Measurements from ENCODE around the gene SLC16A12. TPM values are rescaled to one million over a fixed set of nuclear protein-coding genes. Genes with fewer than 3 reads are reported as not detected.

SLC16A12 gene
- total RNA-seq, 1 donor from 2014 or later, result 0.75 TPM

GRCh38 chr10:89574368-89574767, 39.0 kb upstream of the SLC16A12 start:
- H3K36me3 ChIP-seq (ENCODE audit: control insufficient read depth, insufficient read depth, low read length), result no peaks in the 10 kb centered on the region
- no peak for TF ChIP-seq CTCF (IDR thresholded peaks at IDR 0.05; ENCODE audit: insufficient read depth, low read length, poor library complexity, severe bottlenecking)
- no peak for DNase-seq (ENCODE audit: low read depth)
- no peak overlapping the region for H3K4me3 ChIP-seq (ENCODE audit: low read depth, low read length)
- no peaks in the 10 kb centered on the region for H3K27me3 ChIP-seq (ENCODE audit: control insufficient read depth, insufficient read depth, low read length)

GRCh38 chr10:89567576-89568245, 32.3 kb upstream of the SLC16A12 start:
- DNase-seq (ENCODE audit: low read depth), result no peak
- TF ChIP-seq CTCF (IDR thresholded peaks at IDR 0.05; ENCODE audit: insufficient read depth, low read length, poor library complexity, severe bottlenecking), result no peak
- Histone ChIP-seq H3K4me3 (ENCODE audit: low read depth, low read length) (no peak overlapping the region), H3K27me3 (ENCODE audit: control insufficient read depth, insufficient read depth, low read length) (no peaks in the 10 kb centered on the region), H3K36me3 (ENCODE audit: control insufficient read depth, insufficient read depth, low read length) (no peaks in the 10 kb centered on the region)

GRCh38 chr10:89566992-89567391, 31.6 kb upstream of the SLC16A12 start:
- no peaks in the 10 kb centered on the region for H3K27me3 ChIP-seq (ENCODE audit: control insufficient read depth, insufficient read depth, low read length)
- no peak for DNase-seq (ENCODE audit: low read depth)
- no peaks in the 10 kb centered on the region for H3K36me3 ChIP-seq (ENCODE audit: control insufficient read depth, insufficient read depth, low read length)
- H3K4me3 ChIP-seq (ENCODE audit: low read depth, low read length), result no peak overlapping the region
- TF ChIP-seq CTCF (IDR thresholded peaks at IDR 0.05; ENCODE audit: insufficient read depth, low read length, poor library complexity, severe bottlenecking), result no peak

- Histone ChIP-seq H3K27me3 (ENCODE audit: control insufficient read depth, insufficient read depth, low read length) (no peaks in the 10 kb centered on the region), H3K4me3 (ENCODE audit: low read depth, low read length) (no peak overlapping the region), H3K36me3 (ENCODE audit: control insufficient read depth, insufficient read depth, low read length) (no peaks in the 10 kb centered on the region)
- no peak for TF ChIP-seq CTCF (IDR thresholded peaks at IDR 0.05; ENCODE audit: insufficient read depth, low read length, poor library complexity, severe bottlenecking)
- DNase-seq (ENCODE audit: low read depth), result no peak
Observed at GRCh38 chr10:89566095-89566950, 30.9 kb upstream of the SLC16A12 start.

- Histone ChIP-seq H3K27me3 (ENCODE audit: control insufficient read depth, insufficient read depth, low read length) (no peaks in the 10 kb centered on the region), H3K36me3 (ENCODE audit: control insufficient read depth, insufficient read depth, low read length) (no peaks in the 10 kb centered on the region), H3K4me3 (ENCODE audit: low read depth, low read length) (no peak overlapping the region)
- no peak for TF ChIP-seq CTCF (IDR thresholded peaks at IDR 0.05; ENCODE audit: insufficient read depth, low read length, poor library complexity, severe bottlenecking)
- no peak for DNase-seq (ENCODE audit: low read depth)
Observed at GRCh38 chr10:89565180-89565579, 29.8 kb upstream of the SLC16A12 start.

All from kidney epithelial cell (primary cell).